PC-9 (cell line): ENCODE data around the gene GALT.

Experiments
- CTCF ChIP-seq: fragments of 200-600 bp; sonication (generic); conservative IDR thresholded peaks from 2 replicates; pipeline ENCODE4 v1.6.1; 2017; ENCODE audit warnings: mixed run types, antibody characterized with exemption, mild to moderate bottlenecking, moderate library complexity
- EZH2 ChIP-seq: fragments of 200-600 bp; sonication (generic); IDR thresholded peaks from 2 replicates; pipeline ENCODE4 v1.8.0; 2017; ENCODE audit warnings: antibody characterized with exemption, low read depth

- TF ChIP-seq CTCF (no peak), EZH2 (no peak)
Observed at GRCh38 chr9:34663303-34663605, 16.8 kb downstream of the GALT start.
